ENCODE data around the gene MYH6.

GRCh38 chr14:23442721-23443356 lies 34.8 kb upstream of the MYH6 start:
- TF ChIP-seq POLR2A (IDR thresholded peaks at IDR 0.05) (no peak), CTCF (IDR thresholded peaks at IDR 0.05 in 4 of 5, conservative IDR thresholded peaks at IDR 0.05 in 1 of 5) (no peak)
